Activated naive CD8-positive, alpha-beta T cell treated with anti-CD3 and anti-CD28 coated beads, Interleukin-2, amount 50 U/mL, for 24 hours (primary cell): ENCODE data around the gene ADCY9.

Source experiments
- ATAC-seq: fragments of 150-1000 bp; cut with Tn5 transposase; one replicate; pipeline ENCODE4 v1.10.0; 2021
- DNase-seq: peaks from one replicate; pipeline ENCODE4 v3.0.0; 2021
- H3K27ac Mint-ChIP-seq: one replicate; pipeline ENCODE4 v1.8.0; 2021; ENCODE audit warnings: mild to moderate bottlenecking, mixed read lengths
- H3K27me3 Mint-ChIP-seq: one replicate; pipeline ENCODE4 v1.8.0; 2021; ENCODE audit warnings: mixed read lengths
- H3K36me3 Mint-ChIP-seq: one replicate; pipeline ENCODE4 v1.8.0; 2021; ENCODE audit warnings: low read depth, mixed read lengths
- H3K4me1 Mint-ChIP-seq: one replicate; pipeline ENCODE4 v1.8.0; 2021; ENCODE audit warnings: mixed read lengths
- H3K4me3 Mint-ChIP-seq: one replicate; pipeline ENCODE4 v1.8.0; 2021; ENCODE audit warnings: mild to moderate bottlenecking, moderate library complexity, mixed read lengths
- H3K9me3 Mint-ChIP-seq: one replicate; pipeline ENCODE4 v1.8.0; 2021; ENCODE audit warnings: mixed read lengths

ADCY9 gene

GRCh38 chr16:4111748-4112696 is 4.2 kb downstream of the ADCY9 start:
- ATAC-seq: no peak
- Mint-ChIP-seq H3K4me3 (peak overlapping the region; percentile 33), H3K36me3 (peaks cover 3% of the 10 kb centered on the region), H3K27me3 (peaks cover 2% of the 10 kb centered on the region), H3K27ac (no peak overlapping the region), H3K9me3 (no peaks in the 10 kb centered on the region), H3K4me1 (peaks cover 36% of the 10 kb centered on the region)
- no peak for DNase-seq

- Mint-ChIP-seq H3K9me3 (no peaks in the 10 kb centered on the region), H3K4me1 (peaks cover 34% of the 10 kb centered on the region), H3K36me3 (peaks cover 3% of the 10 kb centered on the region), H3K4me3 (no peak overlapping the region), H3K27ac (no peak overlapping the region), H3K27me3 (no peaks in the 10 kb centered on the region)
- ATAC-seq (no peak), DNase-seq (no peak)
Observed at GRCh38 chr16:4110680-4111079, 5.6 kb downstream of the ADCY9 start.

- DNase-seq (no peak), ATAC-seq (no peak)
- peaks cover 33% of the 10 kb centered on the region for H3K4me1 Mint-ChIP-seq
- H3K36me3 Mint-ChIP-seq: peaks cover 3% of the 10 kb centered on the region
- H3K9me3 Mint-ChIP-seq: no peaks in the 10 kb centered on the region
- no peak overlapping the region for H3K4me3 Mint-ChIP-seq
- H3K27me3 Mint-ChIP-seq: no peaks in the 10 kb centered on the region
- no peak overlapping the region for H3K27ac Mint-ChIP-seq
Observed at GRCh38 chr16:4110065-4110464, 6.2 kb downstream of the ADCY9 start.

- Mint-ChIP-seq H3K27ac (no peak overlapping the region), H3K36me3 (peaks cover 5% of the 10 kb centered on the region), H3K4me1 (peaks cover 31% of the 10 kb centered on the region), H3K9me3 (no peaks in the 10 kb centered on the region), H3K4me3 (no peak overlapping the region), H3K27me3 (no peaks in the 10 kb centered on the region)
- ATAC-seq: no peak
- no peak for DNase-seq
Observed at GRCh38 chr16:4109250-4109736, 6.9 kb downstream of the ADCY9 start.

GRCh38 chr16:4106516-4106915 is 9.7 kb downstream of the ADCY9 start:
- DNase-seq (no peak), ATAC-seq (no peak)
- no peaks in the 10 kb centered on the region for H3K9me3 Mint-ChIP-seq
- peaks cover 6% of the 10 kb centered on the region for H3K36me3 Mint-ChIP-seq
- no peak overlapping the region for H3K4me3 Mint-ChIP-seq
- H3K27me3 Mint-ChIP-seq: no peaks in the 10 kb centered on the region
- peaks cover 12% of the 10 kb centered on the region for H3K4me1 Mint-ChIP-seq
- H3K27ac Mint-ChIP-seq: no peak overlapping the region

GRCh38 chr16:4105848-4106247 is 10.4 kb downstream of the ADCY9 start:
- no peak for ATAC-seq
- Mint-ChIP-seq H3K4me3 (no peak overlapping the region), H3K9me3 (no peaks in the 10 kb centered on the region), H3K36me3 (peaks cover 6% of the 10 kb centered on the region), H3K27ac (no peak overlapping the region), H3K4me1 (peaks cover 12% of the 10 kb centered on the region), H3K27me3 (no peaks in the 10 kb centered on the region)
- DNase-seq: no peak

- H3K4me3 Mint-ChIP-seq: no peak overlapping the region
- peaks cover 9% of the 10 kb centered on the region for H3K4me1 Mint-ChIP-seq
- ATAC-seq (no peak), DNase-seq (no peak)
- H3K9me3 Mint-ChIP-seq: no peaks in the 10 kb centered on the region
- H3K36me3 Mint-ChIP-seq: peaks cover 6% of the 10 kb centered on the region
- no peaks in the 10 kb centered on the region for H3K27me3 Mint-ChIP-seq
- H3K27ac Mint-ChIP-seq: no peak overlapping the region
Observed at GRCh38 chr16:4103745-4104144, 12.5 kb downstream of the ADCY9 start.

- Mint-ChIP-seq H3K9me3 (no peaks in the 10 kb centered on the region), H3K4me3 (no peak overlapping the region), H3K4me1 (peaks cover 9% of the 10 kb centered on the region), H3K27ac (no peak overlapping the region), H3K36me3 (peaks cover 6% of the 10 kb centered on the region), H3K27me3 (no peaks in the 10 kb centered on the region)
- ATAC-seq (no peak), DNase-seq (no peak)
Observed at GRCh38 chr16:4101421-4102219, 14.6 kb downstream of the ADCY9 start.

- no peak overlapping the region for H3K27ac Mint-ChIP-seq
- peaks cover 3% of the 10 kb centered on the region for H3K36me3 Mint-ChIP-seq
- DNase-seq: no peak
- H3K4me3 Mint-ChIP-seq: no peak overlapping the region
- no peaks in the 10 kb centered on the region for H3K9me3 Mint-ChIP-seq
- H3K4me1 Mint-ChIP-seq: no peaks in the 10 kb centered on the region
- ATAC-seq: no peak
- no peaks in the 10 kb centered on the region for H3K27me3 Mint-ChIP-seq
Observed at GRCh38 chr16:4098501-4098900, 17.7 kb downstream of the ADCY9 start.

- ATAC-seq (no peak), DNase-seq (no peak)
- Mint-ChIP-seq H3K27ac (no peak overlapping the region), H3K4me3 (no peak overlapping the region), H3K27me3 (no peaks in the 10 kb centered on the region), H3K9me3 (no peaks in the 10 kb centered on the region), H3K4me1 (no peaks in the 10 kb centered on the region), H3K36me3 (no peaks in the 10 kb centered on the region)
Observed at GRCh38 chr16:4097826-4098240, 18.4 kb downstream of the ADCY9 start.

GRCh38 chr16:4096509-4096908 is 19.7 kb downstream of the ADCY9 start:
- Mint-ChIP-seq H3K27me3 (no peaks in the 10 kb centered on the region), H3K27ac (no peak overlapping the region), H3K4me3 (no peak overlapping the region), H3K36me3 (no peaks in the 10 kb centered on the region), H3K4me1 (no peaks in the 10 kb centered on the region), H3K9me3 (no peaks in the 10 kb centered on the region)
- DNase-seq (no peak), ATAC-seq (no peak)

GRCh38 chr16:4094127-4094773 is 22.0 kb downstream of the ADCY9 start:
- Mint-ChIP-seq H3K27ac (no peak overlapping the region), H3K27me3 (peaks cover 4% of the 10 kb centered on the region), H3K36me3 (no peaks in the 10 kb centered on the region), H3K4me1 (peaks cover 3% of the 10 kb centered on the region), H3K9me3 (no peaks in the 10 kb centered on the region), H3K4me3 (no peak overlapping the region)
- DNase-seq: no peak
- ATAC-seq: no peak

- no peak for ATAC-seq
- H3K9me3 Mint-ChIP-seq: no peaks in the 10 kb centered on the region
- DNase-seq: no peak
Observed at GRCh38 chr16:4093495-4094126, 22.6 kb downstream of the ADCY9 start.

More at GRCh38 chr16:4093495-4094126, 22.6 kb downstream of the ADCY9 start:
- Mint-ChIP-seq H3K27ac (no peak overlapping the region), H3K27me3 (peaks cover 4% of the 10 kb centered on the region), H3K4me1 (peaks cover 3% of the 10 kb centered on the region), H3K36me3 (no peaks in the 10 kb centered on the region), H3K4me3 (no peak overlapping the region)
